C4-2B (cell line): ENCODE results near the gene PRKG1.

Experiments used
- ZFX ChIP-seq: fragments of 450-650 bp; IDR thresholded peaks from 2 replicates; pipeline ENCODE4 v1.6.1; 2017
- TF ChIP-seq, protein P1 (sequence below): fragments of 450-650 bp; conservative IDR thresholded peaks from 2 replicates; pipeline ENCODE4 v1.5.1; 2017; ENCODE audit warnings: mild to moderate bottlenecking

DNA sequence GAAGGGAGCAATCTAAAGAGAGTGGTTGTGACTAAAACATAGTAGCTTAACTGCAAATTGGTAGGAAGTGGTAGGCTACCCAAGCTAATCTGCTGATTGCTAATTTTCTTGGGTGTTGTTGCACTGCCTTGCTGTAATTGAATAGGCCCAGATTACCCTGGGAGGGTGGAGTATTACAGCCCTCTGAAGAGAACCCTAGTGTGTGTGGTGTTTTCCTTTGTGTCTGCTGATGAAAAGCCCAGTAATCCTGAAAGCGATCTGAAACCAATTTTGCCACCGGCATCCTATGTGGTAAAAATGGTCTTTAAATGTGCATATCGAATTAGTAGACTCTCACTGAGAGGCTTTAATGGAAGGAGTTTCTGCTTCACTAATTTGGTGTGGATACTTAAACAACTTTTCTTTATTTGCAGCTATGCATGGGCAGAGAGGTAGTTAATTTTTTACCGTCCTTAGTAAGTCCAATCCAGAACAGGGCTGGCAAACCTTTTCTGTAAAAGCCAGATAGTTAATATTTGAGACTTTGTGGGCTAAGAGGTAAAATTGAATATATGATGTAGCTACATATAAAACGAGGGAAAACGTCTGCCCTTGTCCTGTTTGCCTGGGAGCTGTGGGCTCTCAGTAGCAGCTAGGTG is 532.7 kb downstream of the PRKG1 start:
- TF ChIP-seq, protein P1, sequence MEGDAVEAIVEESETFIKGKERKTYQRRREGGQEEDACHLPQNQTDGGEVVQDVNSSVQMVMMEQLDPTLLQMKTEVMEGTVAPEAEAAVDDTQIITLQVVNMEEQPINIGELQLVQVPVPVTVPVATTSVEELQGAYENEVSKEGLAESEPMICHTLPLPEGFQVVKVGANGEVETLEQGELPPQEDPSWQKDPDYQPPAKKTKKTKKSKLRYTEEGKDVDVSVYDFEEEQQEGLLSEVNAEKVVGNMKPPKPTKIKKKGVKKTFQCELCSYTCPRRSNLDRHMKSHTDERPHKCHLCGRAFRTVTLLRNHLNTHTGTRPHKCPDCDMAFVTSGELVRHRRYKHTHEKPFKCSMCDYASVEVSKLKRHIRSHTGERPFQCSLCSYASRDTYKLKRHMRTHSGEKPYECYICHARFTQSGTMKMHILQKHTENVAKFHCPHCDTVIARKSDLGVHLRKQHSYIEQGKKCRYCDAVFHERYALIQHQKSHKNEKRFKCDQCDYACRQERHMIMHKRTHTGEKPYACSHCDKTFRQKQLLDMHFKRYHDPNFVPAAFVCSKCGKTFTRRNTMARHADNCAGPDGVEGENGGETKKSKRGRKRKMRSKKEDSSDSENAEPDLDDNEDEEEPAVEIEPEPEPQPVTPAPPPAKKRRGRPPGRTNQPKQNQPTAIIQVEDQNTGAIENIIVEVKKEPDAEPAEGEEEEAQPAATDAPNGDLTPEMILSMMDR: no peak
- no peak for TF ChIP-seq ZFX
